NCI-H82 treated with DMSO at 0.1 percent for 48 hours (cell line): ENCODE measurements around the gene CRIP2.

Source experiments
- DNase-seq: peaks from one replicate; lab custom pipeline; 2025; ENCODE audit not compliant: unreplicated experiment; lab: John Stamatoyannopoulos, UW

CRIP2 gene

DNA sequence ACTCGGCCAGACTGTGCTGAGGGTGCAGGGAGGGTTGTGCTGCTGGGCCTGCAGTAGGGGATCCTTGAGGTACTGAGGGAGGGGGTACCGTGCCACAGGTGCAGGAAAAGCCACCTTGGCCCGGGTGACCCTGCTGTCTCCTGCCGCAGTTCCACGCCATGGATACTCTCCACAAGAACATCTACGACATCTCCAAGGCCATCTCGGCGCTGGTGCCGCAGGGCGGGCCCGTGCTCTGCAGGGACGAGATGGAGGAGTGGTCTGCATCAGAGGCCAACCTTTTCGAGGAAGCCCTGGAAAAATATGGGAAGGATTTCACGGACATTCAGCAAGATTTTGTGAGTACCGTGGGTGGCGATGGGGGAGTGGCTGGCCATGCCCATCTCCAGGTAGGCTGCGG is 14.0 kb upstream of the CRIP2 start:
- DNase-seq, result no peak

DNA sequence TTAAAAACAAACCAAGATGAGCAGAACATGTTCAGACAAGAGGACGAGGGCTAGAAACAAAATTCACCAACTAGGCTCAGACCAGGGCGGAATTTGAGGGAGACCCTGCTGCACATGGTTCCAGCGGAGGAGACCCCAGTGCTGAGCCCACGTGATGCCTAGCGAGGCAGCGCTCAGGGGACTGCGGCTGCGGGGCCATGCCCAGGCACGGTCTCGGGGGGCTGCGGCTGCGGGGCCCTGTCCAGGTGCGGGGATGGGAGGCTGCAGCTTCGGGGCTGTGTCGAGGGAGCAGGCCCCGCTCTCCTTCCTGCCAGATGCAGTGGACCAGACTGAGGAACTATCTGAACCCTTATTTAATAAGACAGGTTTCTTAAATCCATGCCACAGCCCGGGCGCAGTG is 12.7 kb upstream of the CRIP2 start:
- no peak for DNase-seq

DNA sequence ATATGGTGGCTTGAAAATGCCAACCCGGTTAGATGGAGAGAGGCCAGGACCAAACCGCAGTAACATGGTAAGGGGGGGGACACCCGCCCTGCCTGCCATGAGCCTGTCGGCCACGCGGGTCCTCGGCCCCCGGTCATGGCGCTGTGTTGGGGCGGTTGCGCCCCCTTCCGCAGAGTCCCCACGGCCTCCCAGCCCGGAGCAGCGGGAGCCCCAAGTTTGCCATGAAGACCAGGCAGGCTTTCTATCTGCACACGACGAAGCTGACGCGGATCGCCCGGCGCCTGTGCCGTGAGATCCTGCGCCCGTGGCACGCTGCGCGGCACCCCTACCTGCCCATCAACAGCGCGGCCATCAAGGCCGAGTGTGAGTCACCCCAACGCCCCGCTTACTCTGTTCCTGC is 10.1 kb upstream of the CRIP2 start:
- DNase-seq, result no peak

DNA sequence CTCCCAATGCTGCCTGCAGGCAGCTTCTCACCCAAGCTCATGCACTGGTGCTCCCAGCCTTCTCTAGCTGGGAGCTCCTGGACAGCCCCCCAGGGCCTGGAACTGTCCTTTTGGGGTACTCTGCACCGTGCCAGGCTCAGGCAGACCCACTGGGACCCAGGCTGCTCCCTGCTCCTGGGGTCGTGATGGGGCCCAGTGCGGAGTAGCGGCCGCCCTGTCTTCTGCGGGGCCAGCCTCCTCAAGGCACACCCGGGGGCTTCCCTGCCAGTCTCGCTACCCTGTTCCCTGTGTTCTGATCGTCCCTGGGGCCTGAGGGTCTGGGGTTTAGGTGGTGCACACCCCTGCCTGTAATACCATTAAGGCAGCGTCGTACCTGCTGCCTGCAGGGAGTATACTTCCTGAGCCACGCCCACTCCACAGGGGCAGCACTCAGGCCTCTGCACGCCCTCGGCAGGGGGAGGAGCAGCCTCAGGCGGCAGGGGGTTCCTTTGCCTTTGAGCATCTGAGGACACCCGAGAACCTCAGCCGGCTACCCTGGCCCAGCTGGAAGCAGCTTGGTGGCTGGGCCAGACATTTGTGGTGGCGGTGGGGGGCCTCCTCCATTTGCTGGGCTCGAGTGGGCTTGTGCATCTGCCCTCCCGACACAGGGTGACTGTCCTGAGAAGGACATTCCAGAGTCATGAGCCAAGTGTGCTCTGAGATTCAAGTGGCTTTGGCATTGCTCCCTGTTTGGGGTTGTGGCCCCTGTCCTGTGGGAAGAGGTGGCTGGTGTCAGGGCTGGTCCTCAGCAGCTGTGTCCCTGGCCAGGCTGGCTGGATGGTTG is 9.2 kb upstream of the CRIP2 start:
- DNase-seq, result no peak

DNA sequence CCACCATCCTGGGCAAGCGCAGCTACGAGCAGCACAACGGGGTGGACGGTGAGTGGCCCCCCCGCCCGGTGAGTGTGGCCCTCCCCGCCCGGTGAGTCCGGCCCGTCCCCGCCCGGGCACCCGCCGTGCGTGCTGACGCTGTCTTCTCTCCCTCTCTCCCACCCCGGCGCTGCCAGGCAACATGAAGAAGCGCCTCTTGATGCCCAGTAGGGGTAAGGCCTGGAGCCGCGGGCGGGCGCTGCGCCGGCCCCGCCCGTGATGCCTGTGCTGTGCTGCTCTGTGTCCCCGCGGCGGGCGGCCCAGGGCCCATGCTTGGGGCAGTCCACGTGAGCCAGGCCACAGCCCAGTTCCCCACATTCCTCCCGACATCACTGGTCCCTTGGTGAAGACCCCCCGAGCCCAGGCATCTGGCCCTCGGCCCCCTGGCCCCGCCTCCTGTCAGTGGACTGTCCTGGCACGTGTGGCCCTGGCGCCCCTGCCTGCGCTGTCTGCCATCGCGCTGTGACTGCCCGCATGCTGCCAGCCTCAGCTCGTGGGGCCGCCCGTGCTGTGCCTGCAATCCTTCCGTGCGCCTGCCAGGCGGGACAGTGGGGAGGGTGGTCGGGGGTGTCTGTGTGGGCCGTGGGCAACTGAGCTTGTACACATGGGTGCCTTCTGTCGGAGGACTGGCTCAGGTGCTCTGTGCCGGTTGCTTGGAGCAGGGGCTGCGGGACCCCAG is 7.9 kb upstream of the CRIP2 start:
- DNase-seq, result no peak

DNA sequence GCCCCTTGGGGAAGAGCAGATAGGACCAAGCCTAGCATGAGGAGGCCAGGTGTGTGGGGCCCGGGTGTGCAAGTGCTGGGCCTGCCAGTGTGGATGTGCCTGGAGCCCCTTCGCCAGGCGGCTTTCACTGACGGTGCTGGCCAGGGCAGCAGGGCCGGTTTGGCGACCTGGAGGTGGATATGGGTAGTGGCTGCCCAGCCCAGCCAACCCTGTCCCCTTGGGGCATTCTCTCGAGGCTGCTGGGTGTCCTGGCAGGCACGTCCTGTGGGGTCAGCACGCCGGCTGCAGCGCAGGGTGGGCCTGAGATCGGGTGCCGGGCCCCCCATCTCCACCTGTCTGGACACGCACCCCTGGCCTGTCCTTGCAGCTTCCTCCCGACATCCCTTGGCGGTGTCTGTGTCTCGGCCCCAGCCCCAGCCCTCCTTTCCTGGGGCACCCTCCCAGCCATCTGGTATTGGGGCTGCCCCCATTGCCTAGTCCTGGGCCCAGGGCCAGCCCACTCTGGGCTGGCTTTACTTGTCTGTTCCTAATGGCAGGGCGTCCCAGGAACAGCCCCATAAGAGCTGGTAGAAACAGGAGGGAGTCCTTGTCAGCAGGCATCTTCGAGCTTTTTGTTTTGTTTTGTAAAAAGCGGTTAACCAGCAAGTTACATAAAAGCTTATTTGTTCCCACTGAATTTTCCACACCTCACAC is 7.2 kb upstream of the CRIP2 start:
- DNase-seq, result no peak

DNA sequence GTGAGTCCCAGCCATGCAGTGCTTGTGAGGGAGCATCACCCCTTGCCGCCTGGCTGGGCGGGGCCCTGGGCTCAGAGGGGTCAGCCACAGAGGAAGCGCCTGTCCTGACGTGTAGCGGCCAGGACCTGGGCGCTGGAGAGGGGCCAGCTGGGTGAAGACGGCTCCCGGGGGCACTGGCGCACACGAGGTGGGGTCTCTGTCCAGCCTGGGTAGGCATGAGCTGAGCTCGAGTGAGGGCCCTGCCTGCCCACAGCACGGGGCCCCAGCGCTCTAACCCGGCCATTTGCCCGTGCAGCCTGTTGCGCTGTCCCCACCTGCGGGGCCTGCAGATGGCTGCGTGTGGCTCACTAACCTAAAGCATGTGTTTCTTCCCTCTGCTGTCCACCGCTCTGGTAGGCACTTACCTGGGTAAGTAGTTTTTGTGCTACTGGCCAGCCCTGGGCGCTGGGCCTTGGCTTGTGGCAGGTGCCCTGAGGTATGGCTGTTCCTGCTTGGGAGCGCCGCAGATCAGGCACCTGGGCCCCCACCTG is 6.6 kb upstream of the CRIP2 start:
- DNase-seq, result no peak

DNA sequence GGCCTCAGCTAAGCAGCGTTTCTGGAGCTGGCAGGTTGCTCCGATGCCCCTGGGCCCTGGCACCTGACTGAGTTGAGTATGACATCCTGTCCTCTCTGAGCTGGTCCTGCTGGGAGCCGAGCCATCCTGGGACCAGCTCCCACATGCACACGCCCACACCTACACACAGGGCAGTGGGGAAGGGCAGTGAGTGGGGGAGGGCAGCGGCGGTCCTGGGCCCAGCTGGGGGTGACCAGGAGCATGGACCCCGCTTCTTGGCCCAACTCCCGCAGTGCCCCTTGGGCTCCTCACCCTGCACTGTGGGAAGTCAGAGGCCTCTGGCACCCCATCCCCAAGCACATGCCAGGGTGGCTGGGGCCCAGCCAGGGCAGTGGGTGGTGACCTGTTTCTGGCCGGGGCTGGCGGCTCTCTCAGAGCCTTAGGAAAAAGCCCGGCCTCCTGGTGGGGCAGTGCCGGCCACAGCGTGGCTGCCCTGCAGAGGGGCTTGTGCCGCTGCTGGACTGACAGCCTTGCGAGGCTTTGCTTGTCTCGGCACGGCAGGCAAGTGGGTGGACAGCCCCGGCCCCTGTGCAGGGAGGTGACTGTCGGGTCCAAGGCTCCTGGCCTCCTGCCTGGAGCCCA is 5.9 kb upstream of the CRIP2 start:
- no peak for DNase-seq

DNA sequence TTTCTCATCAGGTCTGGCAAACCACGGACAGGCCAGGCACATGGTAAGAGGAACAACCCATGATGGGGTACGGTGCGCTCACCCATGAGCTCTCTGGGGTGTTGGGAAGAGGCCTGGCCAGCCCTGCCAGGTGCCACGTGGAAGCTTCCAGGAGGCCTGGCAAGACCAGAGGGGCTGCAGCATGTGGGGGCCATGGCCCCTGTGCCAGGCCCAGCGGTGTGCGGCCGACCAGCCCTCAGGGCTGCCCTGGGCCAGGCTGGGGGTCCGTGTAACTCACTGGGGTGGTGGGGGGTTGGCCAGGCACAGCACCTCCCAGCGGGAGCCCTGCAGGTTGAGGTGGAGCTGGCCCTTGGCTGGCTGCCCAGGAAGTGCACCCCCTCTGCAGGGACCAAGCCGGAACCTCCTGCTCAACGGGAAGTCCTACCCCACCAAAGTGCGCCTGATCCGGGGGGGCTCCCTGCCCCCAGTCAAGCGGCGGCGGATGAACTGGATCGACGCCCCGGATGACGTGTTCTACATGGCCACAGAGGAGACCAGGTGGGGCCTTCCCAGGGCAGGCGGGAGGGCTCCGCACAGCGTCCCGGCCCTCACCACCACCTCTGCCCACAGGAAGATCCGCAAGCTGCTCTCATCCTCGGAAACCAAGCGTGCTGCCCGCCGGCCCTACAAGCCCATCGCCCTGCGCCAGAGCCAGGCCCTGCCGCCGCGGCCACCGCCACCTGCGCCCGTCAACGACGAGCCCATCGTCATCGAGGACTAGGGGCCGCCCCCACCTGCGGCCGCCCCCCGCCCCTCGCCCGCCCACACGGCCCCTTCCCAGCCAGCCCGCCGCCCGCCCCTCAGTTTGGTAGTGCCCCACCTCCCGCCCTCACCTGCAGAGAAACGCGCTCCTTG is 4.9 kb upstream of the CRIP2 start:
- DNase-seq, result no peak

DNA sequence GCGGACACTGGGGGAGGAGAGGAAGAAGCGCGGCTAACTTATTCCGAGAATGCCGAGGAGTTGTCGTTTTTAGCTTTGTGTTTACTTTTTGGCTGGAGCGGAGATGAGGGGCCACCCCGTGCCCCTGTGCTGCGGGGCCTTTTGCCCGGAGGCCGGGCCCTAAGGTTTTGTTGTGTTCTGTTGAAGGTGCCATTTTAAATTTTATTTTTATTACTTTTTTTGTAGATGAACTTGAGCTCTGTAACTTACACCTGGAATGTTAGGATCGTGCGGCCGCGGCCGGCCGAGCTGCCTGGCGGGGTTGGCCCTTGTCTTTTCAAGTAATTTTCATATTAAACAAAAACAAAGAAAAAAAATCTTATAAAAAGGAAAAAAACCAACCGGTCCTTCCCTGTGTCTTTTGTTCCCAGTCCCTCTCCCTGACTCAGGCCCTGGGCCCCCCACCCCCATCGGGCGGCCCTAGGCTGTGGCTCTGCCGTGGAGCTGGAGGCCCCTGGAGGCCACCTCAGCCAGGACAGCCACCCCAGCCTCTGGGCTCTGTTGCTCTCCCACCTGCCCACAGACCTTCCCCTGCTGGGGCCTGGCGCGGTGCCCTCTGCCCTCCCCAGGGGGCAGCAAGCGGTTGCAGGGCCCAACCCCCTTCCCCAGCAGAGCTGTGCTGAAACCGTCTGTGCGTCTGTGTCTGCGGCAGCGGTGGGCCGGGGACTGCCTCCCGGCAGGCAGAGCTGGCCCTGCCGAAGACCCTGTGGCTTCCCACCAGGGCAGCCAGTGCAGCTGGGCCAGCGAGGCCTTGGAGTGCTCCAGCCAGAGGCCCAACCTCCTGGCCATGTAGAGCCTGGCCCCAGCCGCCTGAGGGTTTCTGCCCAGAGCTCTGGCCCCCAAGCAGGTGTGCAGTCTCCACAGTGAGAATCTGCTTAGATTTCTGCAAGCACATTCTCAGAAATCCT is 4.0 kb upstream of the CRIP2 start:
- DNase-seq, result no peak

DNA sequence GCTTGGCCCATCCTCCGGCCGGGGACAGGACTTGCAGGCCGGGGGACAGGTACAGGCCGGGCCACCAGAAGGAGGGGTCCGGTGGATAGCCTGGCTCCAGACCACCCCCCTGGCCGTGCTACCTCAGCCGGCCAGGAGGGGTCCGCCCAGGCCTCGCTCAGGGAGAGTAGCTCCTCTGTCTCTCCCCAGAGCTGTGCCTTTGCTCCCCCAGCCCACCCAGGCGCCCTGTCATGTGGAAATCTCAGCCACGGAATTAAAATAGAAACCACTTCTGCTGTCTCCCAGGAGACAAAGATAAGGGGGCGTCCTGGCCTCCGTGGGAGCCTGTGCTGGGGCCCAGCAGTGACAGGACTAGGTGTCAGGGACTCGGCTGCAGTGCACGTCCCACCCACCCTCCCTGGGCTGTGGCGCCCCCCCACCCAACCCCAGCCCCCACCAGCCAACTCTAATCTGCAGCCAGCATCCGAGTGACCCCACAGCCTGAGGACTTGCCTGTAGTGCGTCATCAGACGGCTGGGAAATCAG is 3.3 kb upstream of the CRIP2 start:
- DNase-seq, result no peak

DNA sequence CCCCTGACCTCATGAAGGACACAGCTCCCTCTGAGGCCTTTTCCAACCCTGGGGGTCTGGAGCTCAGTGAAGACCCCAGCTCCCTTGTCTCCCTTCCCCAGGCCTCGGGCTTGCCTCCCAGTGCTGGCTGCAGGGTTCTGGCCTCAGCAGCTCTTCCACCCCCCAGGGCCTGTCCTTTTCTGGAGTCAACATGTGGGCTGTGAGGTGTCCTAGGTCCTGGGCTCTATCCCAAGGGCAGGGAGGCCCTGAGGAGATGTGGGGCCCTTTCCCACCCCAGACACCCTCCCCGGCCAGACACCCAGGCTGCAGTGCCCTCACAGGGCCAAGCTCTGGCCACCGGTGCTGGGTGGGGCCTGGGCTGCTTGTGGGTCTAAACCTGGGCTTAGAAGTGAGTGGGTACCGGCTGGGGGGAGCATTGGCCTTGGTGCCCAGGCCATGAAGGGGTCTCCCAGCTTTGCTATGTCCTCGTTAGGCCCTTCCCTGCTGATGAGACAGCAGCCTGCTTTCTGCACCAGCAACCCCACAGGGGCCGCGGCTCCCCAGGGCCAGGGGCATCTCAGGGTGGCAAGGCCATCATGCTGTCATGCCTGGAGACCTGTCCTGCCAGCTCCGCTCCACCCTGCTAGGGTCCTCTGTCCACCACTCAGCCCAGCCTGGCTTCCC is 2.7 kb upstream of the CRIP2 start:
- DNase-seq, result no peak

DNA sequence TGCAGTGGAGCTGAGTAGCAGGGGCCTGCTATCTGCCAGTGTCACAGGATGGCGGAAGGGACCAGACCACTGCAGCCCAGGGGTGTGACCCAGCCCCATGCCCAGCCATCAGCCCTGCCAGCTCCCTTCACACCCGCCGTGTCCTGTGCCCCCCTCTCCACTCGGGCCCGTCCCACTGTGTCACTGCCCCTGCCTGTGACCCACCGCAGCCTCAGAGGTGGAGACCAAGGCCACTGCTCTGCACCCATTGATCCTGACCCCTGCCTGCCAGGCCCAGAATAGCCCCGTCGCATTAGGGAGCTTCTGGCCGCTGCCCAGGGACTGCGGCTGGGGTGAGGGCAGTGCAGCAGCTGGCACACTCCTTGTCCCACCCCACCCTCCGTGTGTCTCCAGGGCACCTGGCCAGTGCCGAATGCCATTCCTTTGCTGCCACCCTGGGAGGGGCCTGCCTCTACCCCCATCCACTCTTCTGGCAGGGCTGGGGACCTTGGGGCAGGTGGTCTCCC is 2.1 kb upstream of the CRIP2 start:
- DNase-seq, result no peak

DNA sequence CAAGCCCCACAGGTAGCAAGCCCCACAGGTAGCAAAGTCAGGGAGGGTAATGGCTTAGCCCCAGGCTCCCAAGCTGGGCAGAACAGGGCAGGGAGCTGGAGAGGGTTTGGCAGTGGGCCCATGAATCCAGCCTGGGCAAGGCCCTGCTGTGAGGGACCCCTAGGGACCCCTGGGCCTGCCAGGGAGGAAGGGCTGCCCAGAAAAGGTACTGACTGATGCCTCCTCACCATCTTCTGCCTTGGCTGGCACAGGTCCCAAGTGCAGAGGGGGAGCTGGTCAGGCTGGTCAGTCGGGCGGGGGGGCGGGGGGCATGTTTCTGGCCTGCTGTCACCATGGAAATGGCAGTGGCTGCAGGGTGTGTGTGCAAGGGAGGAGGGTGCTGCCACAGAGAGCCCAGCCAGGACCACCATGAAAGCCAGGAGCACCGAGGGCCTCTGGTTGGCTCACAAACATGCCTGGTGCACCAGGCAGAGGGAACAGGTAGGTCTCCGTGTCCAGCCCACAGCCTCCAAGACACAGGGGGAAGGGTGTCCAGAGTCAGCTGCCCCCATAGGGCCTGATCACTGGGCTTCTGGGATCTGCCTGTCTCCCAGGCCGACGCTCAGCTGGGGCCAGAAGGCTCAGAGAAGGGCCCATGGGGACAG is 1.5 kb upstream of the CRIP2 start:
- no peak for DNase-seq

DNA sequence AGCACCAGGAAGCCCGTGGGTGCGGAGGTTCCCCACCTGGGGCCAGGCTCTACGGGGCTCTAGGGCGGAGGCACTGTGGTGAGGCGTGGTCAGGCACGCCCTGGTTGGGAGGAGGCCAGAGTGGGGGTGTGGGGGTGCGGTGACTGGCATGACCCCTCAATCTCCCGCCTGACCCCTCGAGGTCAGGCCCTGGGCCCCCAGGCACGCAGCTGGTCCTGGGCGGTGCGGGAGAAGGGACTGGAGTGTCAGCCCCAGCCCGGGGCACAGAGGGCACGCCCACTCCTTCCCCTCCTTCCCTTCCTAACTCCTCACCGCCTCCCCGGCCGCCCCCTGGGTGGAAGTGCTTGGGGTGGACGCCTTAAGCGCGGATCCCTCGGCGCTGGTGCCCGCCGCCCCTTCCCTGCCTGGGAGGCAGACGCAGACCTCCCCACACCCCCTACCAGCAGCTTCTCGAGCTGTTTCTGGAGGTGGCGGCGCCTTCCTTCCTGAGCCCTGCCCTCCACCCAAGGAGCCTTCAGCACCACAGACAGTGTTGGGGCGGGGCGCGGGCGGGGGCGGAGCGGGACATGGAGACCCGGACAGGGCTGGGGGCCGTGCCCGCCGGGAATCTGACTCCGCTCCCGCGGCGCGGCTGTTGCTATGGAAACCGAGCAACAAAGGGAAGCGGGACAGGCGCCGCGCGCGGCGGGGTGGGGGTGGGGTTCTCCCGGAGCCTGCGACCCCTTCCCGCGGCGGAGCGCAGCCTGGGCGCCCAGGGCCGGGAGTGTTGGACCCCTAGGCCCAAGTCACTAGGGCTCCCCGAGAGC is 741 bp upstream of the CRIP2 start:
- DNase-seq, result peak; percentile 51

DNA sequence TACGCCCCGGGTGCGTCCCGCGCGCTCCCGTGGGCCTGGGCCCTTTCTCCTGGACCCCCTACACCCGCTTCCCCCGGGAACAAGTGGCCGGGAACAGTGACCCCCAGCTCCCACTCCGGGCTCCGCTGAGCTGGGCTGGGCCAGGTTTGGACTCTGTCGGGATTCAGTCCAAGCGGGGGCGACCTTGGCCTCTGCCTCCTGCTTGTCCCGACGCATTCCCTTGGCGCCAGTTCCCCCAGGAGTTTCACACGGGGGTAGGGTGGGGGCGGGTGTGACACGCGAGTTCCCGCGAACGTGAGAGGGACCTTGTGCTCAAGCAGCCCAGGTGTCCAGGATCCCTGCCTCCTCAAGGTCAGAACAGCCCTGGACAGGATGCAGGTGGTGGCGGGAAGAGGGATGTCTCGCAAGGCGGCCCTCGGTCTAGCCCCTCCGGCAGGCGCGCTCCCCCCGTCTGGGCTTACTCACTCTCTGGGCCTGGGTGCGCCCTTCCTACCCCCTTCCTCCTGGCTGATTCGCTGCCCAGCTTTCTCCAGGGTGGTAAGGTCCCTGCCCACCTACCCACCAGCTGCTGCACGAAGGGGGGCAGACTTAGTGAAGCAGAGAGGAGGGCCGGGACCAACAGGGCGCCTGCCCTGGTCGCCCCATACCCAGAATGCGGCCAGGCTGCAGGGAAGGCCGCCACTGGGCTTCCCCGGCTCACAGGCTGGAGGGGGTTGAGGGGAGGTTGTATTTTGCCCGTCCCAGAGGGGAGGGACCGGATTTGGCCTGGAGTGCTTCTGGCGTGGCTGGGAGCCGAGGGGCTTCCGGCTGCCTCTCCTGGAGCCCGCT is 862 bp downstream of the CRIP2 start:
- no peak for DNase-seq
